Measurements from ENCODE around the gene CASP2.

Gene CASP2

DNA sequence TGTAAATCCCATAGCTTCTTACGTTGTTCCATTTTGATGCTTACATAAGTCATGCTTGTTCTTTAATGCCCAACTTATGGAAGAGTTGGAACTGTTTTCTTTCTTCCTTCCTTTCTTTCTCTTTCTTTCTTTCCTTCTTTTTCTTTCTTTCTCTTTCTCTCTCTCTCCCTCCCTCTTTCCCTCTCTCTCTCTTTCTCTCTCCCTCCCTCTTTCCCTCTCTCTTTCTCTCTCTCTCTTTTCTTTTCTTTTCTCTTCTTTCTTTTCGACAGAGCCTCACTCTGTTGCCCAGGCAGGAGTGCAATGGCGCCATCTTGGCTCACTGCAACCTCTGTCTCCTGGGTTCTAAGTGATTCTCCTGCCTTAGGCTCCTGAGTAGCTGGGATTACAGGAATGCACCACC lies 55.4 kb downstream of the CASP2 start:
- DNase-seq: no peak

DNA sequence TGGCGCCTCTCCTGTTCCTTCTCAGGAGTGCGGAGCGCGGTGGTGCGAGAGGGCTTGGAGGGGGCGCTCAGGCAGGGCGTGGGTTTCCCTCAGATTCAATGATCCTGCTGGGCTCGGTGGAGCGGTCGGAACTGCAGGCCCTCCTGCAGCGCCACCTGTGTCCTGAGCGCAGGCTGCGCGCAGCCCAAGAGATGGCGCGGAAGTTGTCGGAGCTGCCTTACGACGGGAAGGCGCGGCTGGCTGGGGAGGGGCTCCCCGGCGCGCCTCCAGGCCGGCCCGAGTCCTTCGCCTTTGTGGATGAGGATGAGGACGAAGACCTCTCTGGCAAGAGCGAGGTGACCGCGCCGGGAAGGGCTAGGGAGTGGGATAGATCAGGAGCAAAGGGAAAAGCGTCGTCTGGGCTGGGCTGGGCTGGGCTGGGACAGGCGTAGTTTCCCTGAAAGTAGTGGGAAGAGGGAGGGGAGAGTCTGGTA lies 57.3 kb downstream of the CASP2 start:
- DNase-seq: no peak

- no peak for DNase-seq
Observed at GRCh38 chr7:143346018-143346417, 57.9 kb downstream of the CASP2 start.

- DNase-seq: no peak
Observed at GRCh38 chr7:143347950-143348349, 59.8 kb downstream of the CASP2 start.

GRCh38 chr7:143351060-143351459 lies 62.9 kb downstream of the CASP2 start:
- no peak for DNase-seq

GRCh38 chr7:143351574-143351973 lies 63.4 kb downstream of the CASP2 start:
- no peak for DNase-seq

DNA sequence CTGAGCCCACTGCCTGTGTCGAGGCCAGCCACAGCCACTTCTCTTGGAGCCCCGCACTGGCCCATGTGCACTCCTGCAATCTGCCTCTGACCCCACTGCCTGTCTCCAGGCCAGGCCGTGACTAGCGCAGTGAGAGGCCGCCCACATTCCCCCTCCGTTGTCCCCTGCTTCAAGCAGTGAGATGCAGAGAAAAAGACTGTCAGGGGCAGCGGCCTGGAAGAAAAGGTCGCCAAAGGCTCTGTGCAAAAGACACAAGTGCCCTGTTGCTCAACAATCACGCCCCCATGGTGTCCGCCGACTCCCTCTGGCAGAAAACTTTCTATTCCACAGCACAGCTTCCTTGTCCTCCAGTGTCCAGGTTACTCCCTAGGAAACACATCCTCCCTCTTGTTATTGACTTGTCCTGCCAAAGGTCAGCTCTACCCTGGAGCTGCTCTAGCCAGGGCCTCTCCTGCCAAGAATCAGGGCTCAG lies 64.4 kb downstream of the CASP2 start:
- no peak for DNase-seq

GRCh38 chr7:143354376-143354775 lies 66.2 kb downstream of the CASP2 start:
- DNase-seq: no peak

- no peak for DNase-seq
Observed at GRCh38 chr7:143354965-143355364, 66.8 kb downstream of the CASP2 start.

GRCh38 chr7:143355450-143356385 lies 67.6 kb downstream of the CASP2 start:
- no peak for DNase-seq

DNA sequence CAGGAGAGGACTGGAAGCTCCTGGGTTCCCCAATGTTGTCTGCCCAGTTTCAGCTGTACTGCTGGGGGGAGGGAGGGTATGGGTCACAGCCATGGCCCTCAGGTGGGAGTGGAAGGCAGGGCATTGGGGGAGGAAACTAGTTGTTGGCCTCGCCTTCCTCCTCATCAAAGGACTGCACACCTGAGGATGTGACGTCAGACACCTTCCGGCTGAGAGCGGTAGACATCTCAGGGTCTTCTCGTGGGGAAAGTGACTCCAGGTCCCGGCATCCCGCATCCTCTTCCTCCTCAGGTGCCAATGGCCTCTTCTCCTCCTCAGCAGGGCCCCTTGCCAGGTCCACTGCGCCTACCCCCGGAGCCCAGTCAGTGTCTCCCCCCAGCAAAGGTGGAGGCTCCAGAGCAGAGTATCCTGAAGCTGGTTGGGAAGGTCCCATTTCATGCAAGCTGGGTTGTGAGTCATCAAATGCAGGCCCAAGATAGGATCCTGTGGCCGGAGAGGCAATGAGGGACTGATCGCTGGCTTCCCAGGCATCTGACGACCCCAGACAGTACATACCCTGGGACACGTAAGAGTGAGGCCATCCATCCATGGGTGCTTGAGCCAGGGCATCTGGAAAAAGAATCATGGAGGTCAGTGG lies 68.4 kb downstream of the CASP2 start:
- no peak for DNase-seq
